A549 (cell line): ENCODE measurements around the gene CDH4. TPM values are rescaled to one million over a fixed set of nuclear protein-coding genes. Genes with fewer than 3 reads are reported as not detected.

Source experiments
- ATAC-seq, 2 experiments: fragments of 200-7000 bp in 1 of 2; fragments of >200 bp in 1 of 2; cut with Nextera tagmentation in 1 of 2; cut with Tn5 transposase in 1 of 2; 3 replicates each; pipeline versions ENCODE4 v1.8.0 to v1.9.1; 2018 to 2020; ENCODE audit warnings: mild to moderate bottlenecking in 1 of 2, moderate library complexity in 1 of 2
- CTCF ChIA-PET: fragments of 300-600 bp; sonication (Branson Sonifier 250); formaldehyde crosslinking; extraction: SDS; loops from one replicate; lab custom pipeline; 2021; ENCODE audit warnings: antibody characterized with exemption, inconsistent platforms; lab: Yijun Ruan, JAX
- POLR2A ChIA-PET: fragments of 350-600 bp; formaldehyde crosslinking; extraction: SDS; loops from one replicate; lab custom pipeline; 2021; ENCODE audit warnings: antibody characterized with exemption, inconsistent platforms; lab: Yijun Ruan, JAX
- DNase-seq, 2 experiments: peaks; one replicate each; pipeline versions ENCODE4 v3.0.0 to v3.0.0-alpha.2; 2011 to 2016; ENCODE audit warnings: low read depth in 1 of 2, low spot score in 1 of 2
- FAIRE-seq: peaks from 2 replicates; lab custom pipeline; 2011; peaks lifted over from hg19 to GRCh38; lab: Jason Lieb, UNC
- H3K27ac ChIP-seq, 2 experiments: fragments of >200 bp; sonication (Bioruptor Twin); formaldehyde crosslinking; 3 replicates each; pipeline ENCODE4 v1.5.1; 2016 to 2017
- H3K4me1 ChIP-seq: fragments of >200 bp; sonication (Bioruptor Twin); formaldehyde crosslinking; 3 replicates; pipeline ENCODE4 v1.6.1; 2016
- H3K4me2 ChIP-seq: fragments of >200 bp; sonication (Bioruptor Twin); formaldehyde crosslinking; 3 replicates; pipeline ENCODE4 v1.6.1; 2016
- H3K4me3 ChIP-seq: fragments of >200 bp; sonication (Bioruptor Twin); formaldehyde crosslinking; 3 replicates; pipeline ENCODE4 v1.5.1; 2016
- H3K9me3 ChIP-seq: fragments of >200 bp; sonication (Bioruptor Twin); formaldehyde crosslinking; 3 replicates; pipeline ENCODE4 v1.6.1; 2016
- CBX8 ChIP-seq: fragments of 200-600 bp; sonication (generic); IDR thresholded peaks from 2 replicates; pipeline ENCODE4 v1.6.1; 2016
- CHD2 ChIP-seq: fragments of 150-350 bp; IDR thresholded peaks from 2 replicates; pipeline ENCODE4 v1.6.1; 2014; ENCODE audit warnings: low read length; ENCODE audit not compliant: partially characterized antibody
- FOSB ChIP-seq: fragments of 250-450 bp; sonication (Bioruptor Pico); IDR thresholded peaks from 2 replicates; pipeline ENCODE4 v1.5.0; 2020; ENCODE audit warnings: mild to moderate bottlenecking, moderate library complexity
- GATA3 ChIP-seq: IDR thresholded peaks from 2 replicates; pipeline ENCODE4 v1.6.1; 2012; ENCODE audit warnings: borderline replicate concordance
- HEYL ChIP-seq: fragments of 250-450 bp; sonication (Bioruptor Pico); IDR thresholded peaks from 2 replicates; pipeline ENCODE4 v1.8.0; 2021; ENCODE audit warnings: mild to moderate bottlenecking, moderate library complexity
- HOXA7 ChIP-seq: fragments of 250-450 bp; sonication (Bioruptor Pico); IDR thresholded peaks from 2 replicates; pipeline ENCODE4 v1.5.0; 2020; ENCODE audit warnings: mild to moderate bottlenecking, moderate library complexity
- HOXB5 ChIP-seq: fragments of 250-450 bp; sonication (Bioruptor Pico); IDR thresholded peaks from 2 replicates; pipeline ENCODE4 v1.5.0; 2020; ENCODE audit warnings: mild to moderate bottlenecking, moderate library complexity
- KDM5A ChIP-seq: fragments of 200-600 bp; sonication (generic); IDR thresholded peaks from 2 replicates; pipeline ENCODE4 v1.6.1; 2016; ENCODE audit warnings: antibody characterized with exemption, mild to moderate bottlenecking
- MAZ ChIP-seq: fragments of 150-350 bp; IDR thresholded peaks from 2 replicates; pipeline ENCODE4 v1.6.1; 2014; ENCODE audit warnings: antibody characterized with exemption, low read depth, low read length, borderline replicate concordance
- NPAS2 ChIP-seq: fragments of 250-450 bp; sonication (Bioruptor Pico); IDR thresholded peaks from 2 replicates; pipeline ENCODE4 v1.8.0; 2022; ENCODE audit warnings: mild to moderate bottlenecking, moderate library complexity, borderline replicate concordance
- RAD21 ChIP-seq, 2 experiments: fragments of >200 bp in 1 of 2; sonication (Bioruptor Twin) in 1 of 2; formaldehyde crosslinking in 1 of 2; IDR thresholded peaks in 1 of 2; conservative IDR thresholded peaks in 1 of 2; 2 replicates in 1 of 2; 3 replicates in 1 of 2; pipeline ENCODE4 v1.6.1; 2012 to 2018; ENCODE audit warnings: inconsistent platforms in 1 of 2
- RNF2 ChIP-seq: fragments of 200-600 bp; sonication (generic); IDR thresholded peaks from 2 replicates; pipeline ENCODE4 v1.6.1; 2016; ENCODE audit warnings: low read depth, mild to moderate bottlenecking, antibody characterized with exemption, moderate library complexity, borderline replicate concordance
- TP53 ChIP-seq: fragments of 250-450 bp; sonication (Bioruptor Pico); IDR thresholded peaks from 2 replicates; pipeline ENCODE4 v1.5.0; 2021; ENCODE audit warnings: mild to moderate bottlenecking, moderate library complexity
- ZC3H11A ChIP-seq: fragments of 450-650 bp; IDR thresholded peaks from 2 replicates; pipeline ENCODE4 v1.6.1; 2014; ENCODE audit warnings: antibody characterized with exemption, mild to moderate bottlenecking
- ZFP36 ChIP-seq: fragments of 450-650 bp; IDR thresholded peaks from 2 replicates; pipeline ENCODE4 v1.6.1; 2014; ENCODE audit warnings: borderline replicate concordance; ENCODE audit not compliant: partially characterized antibody
- ZNF302 ChIP-seq: fragments of 250-450 bp; sonication (Bioruptor Pico); IDR thresholded peaks from 2 replicates; pipeline ENCODE4 v1.9.0; 2021; ENCODE audit warnings: inconsistent platforms, mild to moderate bottlenecking, moderate library complexity
- WGBS: methylation state at CpG from one replicate; pipeline ENCODE4 v1.1.6; 2017; ENCODE audit errors: missing lambda C conversion rate; 5-methylcytosine and 5-hydroxymethylcytosine counted together
- polyA plus RNA-seq, 4 experiments: library from polyadenylated mRNA; depleted of rRNA in 3 of 4; stranded (reverse); fragments of >200 nt; fragmentation: RNase III in 1 of 4; extraction: RNeasy Plus Mini Kit Qiagen cat#74134 plus additional on column Dnase treatment in 1 of 4; gene quantifications; 2 replicates in 3 of 4; 3 replicates in 1 of 4; pipeline ENCODE4 v1.2.3, GENCODE V29; 2011 to 2017
- TF ChIP-seq, protein P1 (sequence below): fragments of 450-650 bp; IDR thresholded peaks from 2 replicates; pipeline ENCODE4 v1.6.1; 2014; ENCODE audit warnings: antibody characterized with exemption
- TF ChIP-seq, protein P2 (sequence below): IDR thresholded peaks from 2 replicates; pipeline ENCODE4 v1.6.1; 2012; ENCODE audit warnings: low read depth, borderline replicate concordance
- TF ChIP-seq, protein P3 (sequence below): fragments of 200-600 bp; sonication (generic); IDR thresholded peaks from 2 replicates; pipeline ENCODE4 v1.6.1; 2016; ENCODE audit warnings: antibody characterized with exemption, mild to moderate bottlenecking, moderate library complexity

Gene CDH4
- polyA plus RNA-seq, 2 of the 4 experiments (the other 2 are of a cell fraction), result 3.4 to 10.3 TPM

DNA sequence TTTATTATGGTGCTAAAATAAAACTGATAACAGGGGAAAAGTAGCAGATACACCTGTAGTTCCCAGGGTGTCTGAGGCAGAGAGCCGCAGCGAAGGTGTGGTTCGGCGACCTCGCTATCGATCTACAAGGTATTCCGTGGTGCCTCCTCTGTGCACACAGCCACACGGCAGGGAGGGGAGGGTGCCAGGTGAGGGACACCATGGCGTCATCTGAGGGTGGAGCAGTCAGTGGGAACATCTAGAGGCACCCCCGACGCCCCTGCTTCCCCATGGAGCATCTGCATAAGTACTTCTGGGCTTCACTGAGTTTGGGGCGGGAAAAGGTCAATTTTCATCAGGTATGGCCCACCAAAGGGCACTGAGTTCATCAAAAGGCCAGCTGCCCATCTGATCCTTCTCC is 570.3 kb downstream of the CDH4 start:
- TF ChIP-seq ZFP36 (no peak), ZNF302 (CRISPR knock-in tag) (no peak)
- Histone ChIP-seq H3K4me3 (no peak overlapping the region), H3K4me1 (no peaks in the 10 kb centered on the region), H3K27ac (no peak overlapping the region), H3K4me2 (no peak overlapping the region), H3K9me3 (no peaks in the 10 kb centered on the region)
- WGBS, result 66% methylated on average over 12 of the region's 12 CpGs
- ATAC-seq, result no peak
- ChIA-PET POLR2A (no interaction called here), CTCF (no interaction called here)
- no peak for FAIRE-seq
- no peak for DNase-seq

DNA sequence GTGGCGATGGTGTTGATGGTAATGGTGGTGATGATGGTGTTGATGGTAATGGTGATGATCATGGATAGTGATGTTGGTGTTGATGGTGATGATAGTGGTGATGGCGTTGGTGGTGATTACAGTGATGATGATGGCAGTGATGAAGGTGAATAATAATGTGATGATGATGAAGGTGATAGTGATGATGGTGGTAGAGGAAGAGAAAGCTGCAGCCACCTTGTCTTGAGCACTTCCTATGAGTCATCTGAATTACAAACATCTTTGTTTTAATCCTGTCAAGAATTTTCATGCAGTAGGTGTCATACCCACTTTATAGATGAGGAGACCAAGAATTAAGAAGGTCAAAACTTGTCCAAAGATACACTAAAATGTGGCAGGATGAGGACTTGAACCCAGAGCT is 571.2 kb downstream of the CDH4 start:
- Histone ChIP-seq H3K4me2 (no peak overlapping the region), H3K9me3 (no peaks in the 10 kb centered on the region), H3K27ac (no peak overlapping the region), H3K4me3 (no peak overlapping the region), H3K4me1 (no peaks in the 10 kb centered on the region)
- WGBS, result 52% methylated on average over 2 of the region's 2 CpGs
- POLR2A ChIA-PET, result no interaction called here
- no peak for DNase-seq
- FAIRE-seq, result no peak
- CTCF ChIA-PET, result interaction anchor here (1.2 kb wide), 1 partner anchor 10 kb away, joined by 4 read pairs; no protein-coding TSS in a partner anchor
- TF ChIP-seq HOXA7 (CRISPR knock-in tag) (no peak), HEYL (CRISPR knock-in tag) (no peak), CBX8 (no peak)
- TF ChIP-seq, protein P1, sequence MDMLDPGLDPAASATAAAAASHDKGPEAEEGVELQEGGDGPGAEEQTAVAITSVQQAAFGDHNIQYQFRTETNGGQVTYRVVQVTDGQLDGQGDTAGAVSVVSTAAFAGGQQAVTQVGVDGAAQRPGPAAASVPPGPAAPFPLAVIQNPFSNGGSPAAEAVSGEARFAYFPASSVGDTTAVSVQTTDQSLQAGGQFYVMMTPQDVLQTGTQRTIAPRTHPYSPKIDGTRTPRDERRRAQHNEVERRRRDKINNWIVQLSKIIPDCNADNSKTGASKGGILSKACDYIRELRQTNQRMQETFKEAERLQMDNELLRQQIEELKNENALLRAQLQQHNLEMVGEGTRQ, result no peak
- TF ChIP-seq, protein P2, sequence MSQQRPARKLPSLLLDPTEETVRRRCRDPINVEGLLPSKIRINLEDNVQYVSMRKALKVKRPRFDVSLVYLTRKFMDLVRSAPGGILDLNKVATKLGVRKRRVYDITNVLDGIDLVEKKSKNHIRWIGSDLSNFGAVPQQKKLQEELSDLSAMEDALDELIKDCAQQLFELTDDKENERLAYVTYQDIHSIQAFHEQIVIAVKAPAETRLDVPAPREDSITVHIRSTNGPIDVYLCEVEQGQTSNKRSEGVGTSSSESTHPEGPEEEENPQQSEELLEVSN, result no peak
- no peak for ATAC-seq

DNA sequence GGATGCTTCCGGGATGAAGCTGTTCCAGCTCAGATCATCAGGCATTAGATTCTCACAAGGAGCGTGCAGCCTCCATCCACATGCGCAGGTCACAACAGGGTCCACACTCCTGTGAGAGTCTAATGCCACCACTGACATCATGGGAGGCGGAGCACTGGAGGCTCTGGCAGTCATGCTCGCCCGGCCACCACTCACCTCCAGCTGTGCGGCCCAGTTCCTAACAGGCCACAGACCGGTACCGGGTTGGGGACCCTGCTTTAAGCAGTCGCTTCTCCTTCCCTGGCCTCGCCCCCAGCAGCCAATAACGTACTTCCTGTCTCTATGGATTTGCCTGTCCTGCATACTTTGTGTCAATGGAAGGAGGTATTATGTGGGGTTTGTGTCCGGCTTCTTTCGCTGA is 576.8 kb downstream of the CDH4 start:
- CTCF ChIA-PET, result no interaction called here

More for the DNA sequence above, 576.8 kb downstream of the CDH4 start:
- no peaks in the 10 kb centered on the region for H3K4me1 ChIP-seq
- H3K4me2 ChIP-seq, result no peak overlapping the region
- FAIRE-seq, result no peak
- no peaks in the 10 kb centered on the region for H3K9me3 ChIP-seq
- ATAC-seq, result no peak
- no peak for DNase-seq
- no peak overlapping the region for H3K27ac ChIP-seq
- H3K4me3 ChIP-seq, result no peak overlapping the region
- 86% methylated on average over 14 of the region's 14 CpGs for WGBS
- TF ChIP-seq TP53 (CRISPR knock-in tag), result no peak
- TF ChIP-seq, protein P3, sequence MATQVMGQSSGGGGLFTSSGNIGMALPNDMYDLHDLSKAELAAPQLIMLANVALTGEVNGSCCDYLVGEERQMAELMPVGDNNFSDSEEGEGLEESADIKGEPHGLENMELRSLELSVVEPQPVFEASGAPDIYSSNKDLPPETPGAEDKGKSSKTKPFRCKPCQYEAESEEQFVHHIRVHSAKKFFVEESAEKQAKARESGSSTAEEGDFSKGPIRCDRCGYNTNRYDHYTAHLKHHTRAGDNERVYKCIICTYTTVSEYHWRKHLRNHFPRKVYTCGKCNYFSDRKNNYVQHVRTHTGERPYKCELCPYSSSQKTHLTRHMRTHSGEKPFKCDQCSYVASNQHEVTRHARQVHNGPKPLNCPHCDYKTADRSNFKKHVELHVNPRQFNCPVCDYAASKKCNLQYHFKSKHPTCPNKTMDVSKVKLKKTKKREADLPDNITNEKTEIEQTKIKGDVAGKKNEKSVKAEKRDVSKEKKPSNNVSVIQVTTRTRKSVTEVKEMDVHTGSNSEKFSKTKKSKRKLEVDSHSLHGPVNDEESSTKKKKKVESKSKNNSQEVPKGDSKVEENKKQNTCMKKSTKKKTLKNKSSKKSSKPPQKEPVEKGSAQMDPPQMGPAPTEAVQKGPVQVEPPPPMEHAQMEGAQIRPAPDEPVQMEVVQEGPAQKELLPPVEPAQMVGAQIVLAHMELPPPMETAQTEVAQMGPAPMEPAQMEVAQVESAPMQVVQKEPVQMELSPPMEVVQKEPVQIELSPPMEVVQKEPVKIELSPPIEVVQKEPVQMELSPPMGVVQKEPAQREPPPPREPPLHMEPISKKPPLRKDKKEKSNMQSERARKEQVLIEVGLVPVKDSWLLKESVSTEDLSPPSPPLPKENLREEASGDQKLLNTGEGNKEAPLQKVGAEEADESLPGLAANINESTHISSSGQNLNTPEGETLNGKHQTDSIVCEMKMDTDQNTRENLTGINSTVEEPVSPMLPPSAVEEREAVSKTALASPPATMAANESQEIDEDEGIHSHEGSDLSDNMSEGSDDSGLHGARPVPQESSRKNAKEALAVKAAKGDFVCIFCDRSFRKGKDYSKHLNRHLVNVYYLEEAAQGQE, result no peak
- no peak for TF ChIP-seq GATA3
- no peak for TF ChIP-seq CHD2
- no peak for TF ChIP-seq MAZ
- no peak for TF ChIP-seq FOSB (CRISPR knock-in tag)
- TF ChIP-seq ZC3H11A, result no peak
- TF ChIP-seq RAD21 (conservative IDR thresholded peaks at IDR 0.05 in 1 of 2, IDR thresholded peaks at IDR 0.05 in 1 of 2), result no peak
- TF ChIP-seq, protein P2, result no peak
- no peak for TF ChIP-seq KDM5A
- no peak for TF ChIP-seq HOXB5 (CRISPR knock-in tag)
- no peak for TF ChIP-seq RNF2
- TF ChIP-seq NPAS2 (CRISPR knock-in tag), result no peak
- TF ChIP-seq, all 56 proteins: peak for 0
- POLR2A ChIA-PET, result no interaction called here
